ENCODE results near the gene FLT4.

Gene FLT4

GRCh38 chr5:180611140-180611850 is 38.1 kb downstream of the FLT4 start:
- TF ChIP-seq, protein P1, sequence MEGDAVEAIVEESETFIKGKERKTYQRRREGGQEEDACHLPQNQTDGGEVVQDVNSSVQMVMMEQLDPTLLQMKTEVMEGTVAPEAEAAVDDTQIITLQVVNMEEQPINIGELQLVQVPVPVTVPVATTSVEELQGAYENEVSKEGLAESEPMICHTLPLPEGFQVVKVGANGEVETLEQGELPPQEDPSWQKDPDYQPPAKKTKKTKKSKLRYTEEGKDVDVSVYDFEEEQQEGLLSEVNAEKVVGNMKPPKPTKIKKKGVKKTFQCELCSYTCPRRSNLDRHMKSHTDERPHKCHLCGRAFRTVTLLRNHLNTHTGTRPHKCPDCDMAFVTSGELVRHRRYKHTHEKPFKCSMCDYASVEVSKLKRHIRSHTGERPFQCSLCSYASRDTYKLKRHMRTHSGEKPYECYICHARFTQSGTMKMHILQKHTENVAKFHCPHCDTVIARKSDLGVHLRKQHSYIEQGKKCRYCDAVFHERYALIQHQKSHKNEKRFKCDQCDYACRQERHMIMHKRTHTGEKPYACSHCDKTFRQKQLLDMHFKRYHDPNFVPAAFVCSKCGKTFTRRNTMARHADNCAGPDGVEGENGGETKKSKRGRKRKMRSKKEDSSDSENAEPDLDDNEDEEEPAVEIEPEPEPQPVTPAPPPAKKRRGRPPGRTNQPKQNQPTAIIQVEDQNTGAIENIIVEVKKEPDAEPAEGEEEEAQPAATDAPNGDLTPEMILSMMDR (IDR thresholded peaks at IDR 0.05; ENCODE audit: insufficient read depth, low read length, poor library complexity, severe bottlenecking): no peak
- H3K4me3 ChIP-seq (replicated peaks; ENCODE audit: low read depth, low read length): no peak overlapping the region
- no peaks in the 10 kb centered on the region; the same call in 1 of the 2 replicates for H3K27me3 ChIP-seq (replicated peaks; ENCODE audit: control insufficient read depth, insufficient read depth, low read length)
- DNase-seq (ENCODE audit: extremely low read depth, insufficient read length): no peak
- no peaks in the 10 kb centered on the region for H3K36me3 ChIP-seq (ENCODE audit: control insufficient read depth, insufficient read depth, low read length)

- H3K27me3 ChIP-seq (replicated peaks; ENCODE audit: control insufficient read depth, insufficient read depth, low read length): no peaks in the 10 kb centered on the region; the same call in 1 of the 2 replicates
- TF ChIP-seq, protein P1 (IDR thresholded peaks at IDR 0.05; ENCODE audit: insufficient read depth, low read length, poor library complexity, severe bottlenecking): no peak
- H3K4me3 ChIP-seq (replicated peaks; ENCODE audit: low read depth, low read length): no peak overlapping the region
- DNase-seq (ENCODE audit: extremely low read depth, insufficient read length): no peak
- no peaks in the 10 kb centered on the region for H3K36me3 ChIP-seq (ENCODE audit: control insufficient read depth, insufficient read depth, low read length)
These were observed 39.4 kb downstream of the FLT4 start for GRCh38 chr5:180609817-180610550.

DNA sequence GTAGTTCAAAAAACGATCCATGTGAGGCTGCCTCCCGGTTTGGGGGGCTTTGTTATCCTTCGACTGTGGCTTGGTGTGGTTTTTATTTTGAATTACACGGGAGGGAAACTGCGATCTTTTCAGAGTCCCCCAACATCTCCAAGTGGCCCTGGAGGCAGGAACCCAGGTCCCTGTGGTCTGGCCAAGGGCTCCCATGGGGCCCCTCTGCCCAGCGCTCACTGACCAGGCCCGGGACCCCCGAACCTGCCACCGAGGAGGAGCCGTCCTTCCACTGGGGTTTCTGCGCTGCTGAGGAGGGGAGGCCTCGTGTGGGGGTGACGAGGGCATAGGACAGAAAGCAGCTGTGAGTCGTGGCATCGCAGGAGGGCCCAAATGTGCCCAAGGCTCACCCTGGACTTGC is 40.0 kb downstream of the FLT4 start:
- no peaks in the 10 kb centered on the region; the same call in 1 of the 2 replicates for H3K27me3 ChIP-seq (replicated peaks; ENCODE audit: control insufficient read depth, insufficient read depth, low read length)
- H3K36me3 ChIP-seq (ENCODE audit: control insufficient read depth, insufficient read depth, low read length): no peaks in the 10 kb centered on the region
- DNase-seq (ENCODE audit: extremely low read depth, insufficient read length): no peak
- TF ChIP-seq, protein P1 (IDR thresholded peaks at IDR 0.05; ENCODE audit: insufficient read depth, low read length, poor library complexity, severe bottlenecking): no peak
- no peak overlapping the region for H3K4me3 ChIP-seq (replicated peaks; ENCODE audit: low read depth, low read length)

GRCh38 chr5:180608572-180609310 is 40.7 kb downstream of the FLT4 start:
- Histone ChIP-seq H3K4me3 (replicated peaks; ENCODE audit: low read depth, low read length) (no peak overlapping the region), H3K36me3 (ENCODE audit: control insufficient read depth, insufficient read depth, low read length) (no peaks in the 10 kb centered on the region), H3K27me3 (replicated peaks; ENCODE audit: control insufficient read depth, insufficient read depth, low read length) (no peaks in the 10 kb centered on the region; the same call in 1 of the 2 replicates)
- DNase-seq (ENCODE audit: extremely low read depth, insufficient read length): no peak
- TF ChIP-seq, protein P1 (IDR thresholded peaks at IDR 0.05; ENCODE audit: insufficient read depth, low read length, poor library complexity, severe bottlenecking): no peak

DNA sequence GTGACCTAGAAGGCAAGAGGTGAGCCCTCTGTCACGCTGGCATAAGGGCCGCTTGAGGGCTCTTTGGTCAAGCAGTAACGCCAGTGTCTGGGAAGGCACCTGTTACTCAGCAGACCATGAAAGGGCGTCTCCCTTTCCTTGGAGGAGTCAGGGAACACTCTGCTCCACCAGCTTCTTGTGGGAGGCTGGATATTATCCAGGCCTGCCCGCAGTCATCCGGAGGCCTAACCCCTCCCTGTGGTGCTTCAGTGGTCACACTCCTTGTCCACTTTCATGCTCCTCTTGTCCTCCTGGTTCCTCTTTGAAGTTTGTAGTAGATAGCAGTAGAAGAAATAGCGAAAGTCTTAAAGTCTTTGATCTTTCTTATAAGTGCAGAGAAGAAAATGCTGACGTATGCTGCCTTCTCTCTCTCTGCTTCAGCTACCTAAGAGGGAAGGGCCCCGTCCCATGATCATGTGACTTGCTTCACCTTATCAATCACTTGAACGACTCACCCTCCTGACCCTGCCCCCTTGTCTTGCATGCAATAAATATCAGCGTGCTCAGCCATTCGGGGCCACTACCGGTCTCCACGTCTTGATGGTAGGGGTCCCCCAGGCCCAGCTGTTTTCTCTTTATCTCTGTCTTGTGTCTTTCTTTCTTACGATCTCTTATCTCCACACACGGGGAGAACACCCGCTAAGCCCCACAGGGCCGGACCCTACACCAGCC is 41.4 kb downstream of the FLT4 start:
- no peak for DNase-seq (ENCODE audit: extremely low read depth, insufficient read length)
- Histone ChIP-seq H3K4me3 (replicated peaks; ENCODE audit: low read depth, low read length) (no peak overlapping the region), H3K27me3 (replicated peaks; ENCODE audit: control insufficient read depth, insufficient read depth, low read length) (no peaks in the 10 kb centered on the region; the same call in 1 of the 2 replicates), H3K36me3 (ENCODE audit: control insufficient read depth, insufficient read depth, low read length) (no peaks in the 10 kb centered on the region)
- TF ChIP-seq, protein P1 (IDR thresholded peaks at IDR 0.05; ENCODE audit: insufficient read depth, low read length, poor library complexity, severe bottlenecking): no peak
